HG03439 (cell line): Measurements from ENCODE around the gene EDEM3.
"Not testable (repeated sequence)": the region's sequence is repeated elsewhere in the genome, so short reads cannot be mapped to it uniquely, and the experiment has no call there.

Source experiments
- ATAC-seq: cut with Tn5 transposase; IDR thresholded peaks from one replicate; pipeline ENCODE4 v1.9.1; 2021; ENCODE audit warnings: mild to moderate bottlenecking, moderate library complexity; ENCODE audit not compliant: unreplicated experiment

The EDEM3 gene

DNA sequence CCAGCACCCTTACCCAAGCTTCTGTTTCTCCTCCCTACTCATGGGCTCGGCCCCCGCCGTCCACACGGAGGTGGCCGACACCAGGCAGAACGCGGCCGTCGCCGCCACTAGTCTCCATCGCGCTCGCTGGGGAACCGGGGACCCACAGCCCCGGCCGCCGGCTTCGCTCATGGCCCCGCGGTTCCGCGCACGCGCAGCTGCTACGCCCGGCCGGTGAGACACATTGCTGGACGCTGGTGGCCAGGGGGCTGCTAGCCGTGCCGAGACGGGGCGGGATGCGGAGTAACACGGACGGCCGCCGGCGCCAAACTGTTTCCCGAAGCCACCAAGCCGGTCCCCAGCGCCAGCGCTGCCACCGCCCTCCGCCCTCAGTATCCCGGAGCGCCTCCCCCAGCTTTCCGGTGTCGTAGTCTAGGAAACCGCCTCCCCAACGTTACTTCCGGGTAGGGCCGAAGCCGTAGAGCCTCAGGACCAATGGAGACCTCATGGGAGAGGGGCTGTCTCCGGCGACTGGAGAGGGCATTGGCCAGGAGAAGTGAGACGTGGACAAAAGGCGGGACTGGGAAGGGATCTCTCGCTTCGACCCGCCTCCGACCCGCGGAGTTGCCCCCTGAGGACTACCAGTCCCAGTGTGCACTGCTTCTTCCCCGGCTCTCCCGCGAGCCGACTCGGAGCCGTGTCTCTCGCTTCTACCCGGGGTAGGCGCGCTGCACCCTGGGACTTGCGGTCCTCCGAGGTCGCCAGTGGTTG is at the start of gene EDEM3:
Gene EDEM3, minus strand, starts transcription at position 383 of the 750 bp plus-strand sequence. Its CDS starts 212 bp downstream, at position 171.
- ATAC-seq = peak; percentile 94

GRCh38 chr1:184804220-184804619 is 49.6 kb upstream of the EDEM3 start:
- ATAC-seq = no peak

DNA sequence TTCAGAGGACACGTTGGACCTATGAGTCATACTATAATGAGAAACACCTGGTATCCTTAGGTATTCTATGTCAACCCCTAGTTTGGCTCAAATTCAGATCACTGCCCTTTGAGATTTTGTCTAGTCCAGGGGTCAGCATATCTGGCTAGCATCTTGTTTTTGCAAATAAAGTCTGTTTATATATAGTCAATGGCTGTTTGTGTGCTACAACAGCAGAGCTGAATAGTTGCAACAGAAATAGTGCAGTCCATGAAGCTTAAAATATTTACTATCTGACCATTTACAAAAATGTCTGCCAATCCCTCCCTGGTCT is 48.5 kb upstream of the EDEM3 start:
- no peak for ATAC-seq

- ATAC-seq = no peak
Observed at GRCh38 chr1:184802354-184803179, 47.9 kb upstream of the EDEM3 start.

DNA sequence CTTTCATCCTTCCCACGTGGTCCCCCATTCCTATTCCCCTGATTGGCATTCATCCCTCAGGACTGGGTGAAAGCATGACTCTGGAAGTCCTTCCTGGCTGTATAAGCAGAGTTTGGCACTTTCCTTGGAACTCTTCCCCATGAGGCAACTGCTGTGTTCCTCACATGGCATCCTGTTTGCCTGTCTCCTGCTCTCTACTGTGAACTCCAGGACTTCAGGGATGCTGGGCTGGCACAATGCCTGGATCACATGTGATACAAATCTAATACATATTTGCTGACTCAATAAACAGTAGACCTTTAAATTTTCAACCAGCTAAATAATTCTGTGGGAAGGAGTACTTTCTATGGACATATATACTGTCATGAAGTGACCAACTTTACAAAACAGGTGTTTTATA is 46.8 kb upstream of the EDEM3 start:
- ATAC-seq = no peak

GRCh38 chr1:184800876-184801275 is 46.2 kb upstream of the EDEM3 start:
- ATAC-seq = no peak

GRCh38 chr1:184793967-184794366 is 39.3 kb upstream of the EDEM3 start:
- ATAC-seq = no peak

DNA sequence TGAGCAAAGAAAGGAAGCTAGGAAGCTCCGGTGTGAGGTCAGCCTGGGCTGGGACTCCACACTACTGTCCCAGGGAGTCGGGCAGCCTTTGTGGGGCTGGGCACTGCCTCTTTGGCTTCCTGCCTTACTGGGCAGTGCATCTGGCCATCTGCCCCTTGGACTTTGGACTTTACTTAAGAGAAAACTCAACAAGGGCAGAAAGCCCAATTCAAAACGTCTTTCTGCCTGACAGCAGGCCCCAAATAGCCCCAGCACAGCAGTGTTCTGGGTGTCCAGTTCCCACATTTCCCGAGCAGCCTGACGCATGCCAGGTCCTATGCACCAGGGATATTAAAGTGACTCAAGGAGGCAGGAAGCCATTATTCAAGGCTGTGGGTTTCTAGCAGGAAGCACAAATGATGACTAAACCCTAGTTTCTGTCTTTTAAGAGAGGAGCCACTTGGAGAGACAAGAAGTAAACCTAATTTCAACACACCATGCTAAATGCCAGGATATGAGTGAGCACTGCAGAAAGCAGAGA is 37.9 kb upstream of the EDEM3 start:
- ATAC-seq = no peak

DNA sequence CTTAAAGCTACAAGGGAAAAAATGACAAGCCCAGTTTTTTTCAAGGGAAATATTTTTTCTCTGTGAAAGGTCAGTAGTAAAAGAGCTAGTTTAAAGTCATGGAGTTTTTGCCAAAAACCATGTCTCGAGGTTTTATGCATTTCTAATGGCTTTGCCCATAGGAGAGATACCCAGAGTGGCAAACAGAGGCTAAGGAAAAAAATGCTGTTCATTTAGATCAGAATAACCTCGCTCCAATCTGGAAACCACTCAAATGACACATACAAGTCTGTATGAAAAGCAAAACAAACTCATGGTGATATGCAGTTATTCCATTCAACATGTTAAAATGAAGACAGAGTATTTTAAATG is 36.9 kb upstream of the EDEM3 start:
- no peak for ATAC-seq

GRCh38 chr1:184790642-184791549 is 36.2 kb upstream of the EDEM3 start:
- ATAC-seq = no peak

DNA sequence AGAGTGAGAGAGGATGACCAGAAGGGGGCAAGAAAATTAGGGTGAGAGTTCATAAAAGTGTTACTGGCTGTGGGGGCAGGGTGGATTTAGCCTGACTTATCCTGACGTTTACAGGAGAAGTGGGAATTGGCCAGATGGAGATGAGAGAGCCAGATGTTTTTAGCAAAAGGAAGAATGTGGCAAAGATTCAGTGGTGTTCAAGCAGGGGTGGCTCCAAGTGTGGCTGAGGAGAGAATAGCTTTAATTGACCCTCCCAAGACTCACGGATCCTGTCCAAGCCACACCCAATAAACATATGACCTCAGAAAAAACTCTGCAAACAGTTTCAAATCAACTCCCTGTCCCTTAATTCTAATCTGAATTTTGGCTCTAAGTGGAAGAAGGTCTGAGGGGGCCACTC is 35.2 kb upstream of the EDEM3 start:
- ATAC-seq = no peak

- ATAC-seq = no peak
Observed at GRCh38 chr1:184788970-184789369, 34.3 kb upstream of the EDEM3 start.

GRCh38 chr1:184785529-184785928 is 30.9 kb upstream of the EDEM3 start:
- no peak for ATAC-seq

- ATAC-seq = not testable (repeated sequence)
Observed at GRCh38 chr1:184783723-184784122, 29.1 kb upstream of the EDEM3 start.

GRCh38 chr1:184781941-184782340 is 27.3 kb upstream of the EDEM3 start:
- no peak for ATAC-seq

- no peak for ATAC-seq
Observed at GRCh38 chr1:184775885-184776284, 21.2 kb upstream of the EDEM3 start.

DNA sequence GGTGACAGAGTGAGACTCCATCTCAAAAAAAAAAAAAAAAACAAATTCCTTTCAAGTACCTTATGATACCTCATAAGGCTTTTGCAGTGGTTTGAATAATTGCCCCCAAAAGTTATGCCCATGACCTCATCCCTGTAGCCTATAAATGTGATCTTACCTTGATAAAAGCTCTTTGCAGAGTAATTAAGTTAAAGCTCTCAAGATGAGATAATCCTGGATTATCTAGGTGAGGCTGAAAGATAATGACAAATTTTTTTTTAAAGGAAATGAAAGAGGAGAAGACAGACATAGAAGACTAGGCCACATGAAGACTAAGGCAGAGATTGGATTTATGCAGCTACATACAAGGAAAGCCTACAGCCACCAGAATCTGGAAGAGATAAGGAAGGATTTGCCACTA is 20.7 kb upstream of the EDEM3 start:
- ATAC-seq = no peak

GRCh38 chr1:184773762-184774320 is 19.2 kb upstream of the EDEM3 start:
- no peak for ATAC-seq

DNA sequence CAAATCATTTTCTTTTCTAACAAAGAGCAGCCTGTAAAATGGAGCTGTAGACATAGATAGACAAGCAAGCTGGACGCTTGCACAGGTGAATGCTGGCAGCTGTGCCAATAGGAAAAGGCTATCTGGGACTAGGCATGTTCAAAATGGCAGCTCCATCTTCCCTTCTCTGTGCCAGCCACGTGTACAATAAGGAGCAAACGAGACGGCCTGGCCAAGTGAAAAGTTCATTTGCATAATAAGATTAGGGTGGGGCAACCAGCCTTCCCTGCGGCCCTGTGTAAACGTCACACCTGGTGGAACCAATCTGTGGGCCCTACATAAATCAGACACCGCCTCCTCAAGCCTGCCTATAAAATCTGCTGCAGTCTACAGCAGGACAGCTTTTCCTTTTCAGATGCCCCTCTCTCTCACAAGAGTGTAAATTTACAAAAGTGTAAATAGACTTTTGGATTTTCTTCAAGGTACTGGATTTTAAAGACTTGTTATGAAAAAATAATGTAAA is 16.6 kb upstream of the EDEM3 start:
- ATAC-seq = no peak

- no peak for ATAC-seq
Observed at GRCh38 chr1:184770181-184770979, 15.7 kb upstream of the EDEM3 start.
